K562 (cell line): ENCODE results near the gene ZNF285. TPM values are rescaled to one million over a fixed set of nuclear protein-coding genes. Genes with fewer than 3 reads are reported as not detected.

Experiments used
- FIP1L1 ChIP-seq: fragments of 200-400 bp; formaldehyde crosslinking; IDR thresholded peaks from 2 replicates; pipeline ENCODE4 v1.6.1; 2018; ENCODE audit warnings: mild to moderate bottlenecking, low read depth, low read length; ENCODE audit not compliant: poor library complexity, severe bottlenecking
- HEY1 ChIP-seq: fragments of 250-450 bp; sonication (Bioruptor Pico); IDR thresholded peaks from 2 replicates; pipeline ENCODE4 v1.5.0; 2020; ENCODE audit warnings: mild to moderate bottlenecking, moderate library complexity, borderline replicate concordance
- HMG20A ChIP-seq: fragments of 450-650 bp; formaldehyde crosslinking; conservative IDR thresholded peaks from 2 replicates; pipeline ENCODE4 v1.4.0; 2020; ENCODE audit warnings: mild to moderate bottlenecking, mixed read lengths
- MEIS2 ChIP-seq: fragments of 450-650 bp; IDR thresholded peaks from 2 replicates; pipeline ENCODE4 v1.6.1; 2014; ENCODE audit warnings: mild to moderate bottlenecking; ENCODE audit not compliant: partially characterized antibody
- PTTG1 ChIP-seq: fragments of 450-650 bp; IDR thresholded peaks from 2 replicates; pipeline ENCODE4 v1.6.1; 2016; ENCODE audit warnings: low read depth, mild to moderate bottlenecking, missing genetic modification characterization, missing compliant biosample characterization
- RFX1 ChIP-seq: fragments of 450-650 bp; IDR thresholded peaks from 2 replicates; pipeline ENCODE4 v1.6.1; 2016; ENCODE audit warnings: mild to moderate bottlenecking, moderate library complexity
- THRAP3 ChIP-seq: fragments of 450-650 bp; IDR thresholded peaks from 2 replicates; pipeline ENCODE4 v1.6.1; 2016; ENCODE audit warnings: mild to moderate bottlenecking, inconsistent platforms, borderline replicate concordance
- ZBTB9 ChIP-seq: fragments of 450-650 bp; formaldehyde crosslinking; IDR thresholded peaks from 2 replicates; pipeline ENCODE4 v1.4.0; 2020; ENCODE audit warnings: mild to moderate bottlenecking, moderate library complexity
- ZFP36 ChIP-seq: fragments of 150-350 bp; IDR thresholded peaks from 2 replicates; pipeline ENCODE4 v1.6.1; 2018; ENCODE audit warnings: low read length, low read depth; ENCODE audit not compliant: partially characterized antibody
- ZNF655 ChIP-seq: fragments of 250-450 bp; sonication (Bioruptor Pico); IDR thresholded peaks from 2 replicates; pipeline ENCODE4 v1.5.0; 2021
- ZSCAN32 ChIP-seq: fragments of 450-650 bp; formaldehyde crosslinking; IDR thresholded peaks from 2 replicates; pipeline ENCODE4 v1.4.0; 2020; ENCODE audit warnings: mild to moderate bottlenecking, moderate library complexity
- polyA plus RNA-seq, 8 experiments: library from polyadenylated mRNA; depleted of rRNA in 4 of 8; stranded (reverse) in 5 of 8; unstranded in 3 of 8; fragments of >200 nt; fragmentation: Nextera tagmentation in 2 of 8; fragmentation: Illumina TruSeq in 1 of 8; extraction: Ambion mirVana in 2 of 8; extraction: Trizol in 1 of 8; gene quantifications; 2 replicates each; pipeline versions ENCODE4 v1.2.1 to v1.2.3, GENCODE V29; 2011 to 2014; ENCODE audit warnings: inconsistent platforms in 1 of 8, missing spikeins in 1 of 8
- total RNA-seq, 7 experiments: library from RNA; depleted of rRNA in 6 of 7; stranded (reverse); fragments of >200 nt in 6 of 7; fragmentation: Illumina TruSeq in 2 of 7; extraction: Trizol in 2 of 7; gene quantifications; 2 replicates each; pipeline versions ENCODE4 v1.2.1 to v1.2.3, GENCODE V29; 2011 to 2021; ENCODE audit warnings: low replicate concordance in 1 of 7
- TF ChIP-seq, protein P1 (sequence below), 2 experiments: IDR thresholded peaks; 2 replicates each; pipeline ENCODE4 v1.6.1; 2012; ENCODE audit warnings: improper control_type of control experiment in 2 of 2, low read depth in 2 of 2, low read length in 2 of 2, borderline replicate concordance in 1 of 2
- TF ChIP-seq, protein P2 (sequence below): fragments of 250-450 bp; sonication (Bioruptor Pico); IDR thresholded peaks from 2 replicates; pipeline ENCODE4 v1.5.0; 2021
- TF ChIP-seq, protein P3 (sequence below): sonication (generic); formaldehyde crosslinking; IDR thresholded peaks from 2 replicates; pipeline ENCODE4 v1.8.0; 2023; ENCODE audit warnings: mild to moderate bottlenecking, missing genetic modification reagents
- TF ChIP-seq, protein P4 (sequence below): fragments of 450-650 bp; IDR thresholded peaks from 2 replicates; pipeline ENCODE4 v1.7.0; 2016; ENCODE audit warnings: borderline replicate concordance

Gene ZNF285
- total and polyA plus RNA-seq, 9 of the 15 experiments (the other 6 are each of a cell fraction or from before 2014, with no cell fraction given), result 0.14 to 1.1 (median 0.50) TPM

DNA sequence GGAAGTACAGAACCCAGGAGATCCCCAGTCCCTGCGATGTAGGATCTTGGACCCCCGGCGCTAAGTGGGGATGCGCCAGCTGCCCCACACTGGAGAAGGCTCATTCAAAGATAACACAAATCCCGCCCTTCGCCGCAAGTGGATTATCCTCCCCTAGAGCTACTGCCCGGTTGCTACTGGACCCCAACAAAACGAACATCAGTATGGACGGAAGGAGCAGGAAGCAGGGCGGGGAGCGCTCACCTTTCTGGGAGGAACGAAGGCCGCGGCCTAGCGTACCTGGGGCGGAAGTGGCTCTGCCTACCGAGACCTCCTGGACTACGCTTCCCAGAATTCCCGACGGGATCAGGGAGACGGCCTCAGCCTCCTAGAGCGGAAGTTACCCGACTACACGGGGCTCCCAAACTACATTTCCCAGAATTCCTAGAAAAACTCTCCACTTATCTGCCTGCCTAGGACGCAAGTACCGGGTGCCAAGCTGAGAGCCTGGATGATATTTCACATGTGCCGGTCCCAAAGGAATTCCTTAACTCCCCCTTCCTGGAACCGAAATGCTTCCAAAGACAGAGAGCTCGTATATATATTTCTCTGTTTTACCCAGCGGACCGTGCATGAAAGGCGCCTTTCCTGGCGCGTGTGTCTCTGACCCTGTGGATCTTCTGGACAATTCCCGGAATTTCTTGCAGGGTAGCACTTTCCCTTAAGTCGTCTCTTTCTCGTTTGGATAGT is 44.9 kb downstream of the ZNF285 start, which contains the start of gene ZNF112 (continued):
- TF ChIP-seq, protein P1, sequence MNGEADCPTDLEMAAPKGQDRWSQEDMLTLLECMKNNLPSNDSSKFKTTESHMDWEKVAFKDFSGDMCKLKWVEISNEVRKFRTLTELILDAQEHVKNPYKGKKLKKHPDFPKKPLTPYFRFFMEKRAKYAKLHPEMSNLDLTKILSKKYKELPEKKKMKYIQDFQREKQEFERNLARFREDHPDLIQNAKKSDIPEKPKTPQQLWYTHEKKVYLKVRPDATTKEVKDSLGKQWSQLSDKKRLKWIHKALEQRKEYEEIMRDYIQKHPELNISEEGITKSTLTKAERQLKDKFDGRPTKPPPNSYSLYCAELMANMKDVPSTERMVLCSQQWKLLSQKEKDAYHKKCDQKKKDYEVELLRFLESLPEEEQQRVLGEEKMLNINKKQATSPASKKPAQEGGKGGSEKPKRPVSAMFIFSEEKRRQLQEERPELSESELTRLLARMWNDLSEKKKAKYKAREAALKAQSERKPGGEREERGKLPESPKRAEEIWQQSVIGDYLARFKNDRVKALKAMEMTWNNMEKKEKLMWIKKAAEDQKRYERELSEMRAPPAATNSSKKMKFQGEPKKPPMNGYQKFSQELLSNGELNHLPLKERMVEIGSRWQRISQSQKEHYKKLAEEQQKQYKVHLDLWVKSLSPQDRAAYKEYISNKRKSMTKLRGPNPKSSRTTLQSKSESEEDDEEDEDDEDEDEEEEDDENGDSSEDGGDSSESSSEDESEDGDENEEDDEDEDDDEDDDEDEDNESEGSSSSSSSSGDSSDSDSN (IDR thresholded peaks at IDR 0.05; ENCODE audit: borderline replicate concordance in 1 of 2, low read depth in 2 of 2, low read length in 2 of 2), result no peak
- no peak for TF ChIP-seq ZNF655 (CRISPR knock-in tag)
- TF ChIP-seq, protein P2, sequence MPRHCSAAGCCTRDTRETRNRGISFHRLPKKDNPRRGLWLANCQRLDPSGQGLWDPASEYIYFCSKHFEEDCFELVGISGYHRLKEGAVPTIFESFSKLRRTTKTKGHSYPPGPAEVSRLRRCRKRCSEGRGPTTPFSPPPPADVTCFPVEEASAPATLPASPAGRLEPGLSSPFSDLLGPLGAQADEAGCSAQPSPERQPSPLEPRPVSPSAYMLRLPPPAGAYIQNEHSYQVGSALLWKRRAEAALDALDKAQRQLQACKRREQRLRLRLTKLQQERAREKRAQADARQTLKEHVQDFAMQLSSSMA (CRISPR knock-in tag), result no peak
- no peak for TF ChIP-seq MEIS2
- TF ChIP-seq FIP1L1, result no peak
- no peak for TF ChIP-seq HEY1 (CRISPR knock-in tag)
- TF ChIP-seq, protein P3, sequence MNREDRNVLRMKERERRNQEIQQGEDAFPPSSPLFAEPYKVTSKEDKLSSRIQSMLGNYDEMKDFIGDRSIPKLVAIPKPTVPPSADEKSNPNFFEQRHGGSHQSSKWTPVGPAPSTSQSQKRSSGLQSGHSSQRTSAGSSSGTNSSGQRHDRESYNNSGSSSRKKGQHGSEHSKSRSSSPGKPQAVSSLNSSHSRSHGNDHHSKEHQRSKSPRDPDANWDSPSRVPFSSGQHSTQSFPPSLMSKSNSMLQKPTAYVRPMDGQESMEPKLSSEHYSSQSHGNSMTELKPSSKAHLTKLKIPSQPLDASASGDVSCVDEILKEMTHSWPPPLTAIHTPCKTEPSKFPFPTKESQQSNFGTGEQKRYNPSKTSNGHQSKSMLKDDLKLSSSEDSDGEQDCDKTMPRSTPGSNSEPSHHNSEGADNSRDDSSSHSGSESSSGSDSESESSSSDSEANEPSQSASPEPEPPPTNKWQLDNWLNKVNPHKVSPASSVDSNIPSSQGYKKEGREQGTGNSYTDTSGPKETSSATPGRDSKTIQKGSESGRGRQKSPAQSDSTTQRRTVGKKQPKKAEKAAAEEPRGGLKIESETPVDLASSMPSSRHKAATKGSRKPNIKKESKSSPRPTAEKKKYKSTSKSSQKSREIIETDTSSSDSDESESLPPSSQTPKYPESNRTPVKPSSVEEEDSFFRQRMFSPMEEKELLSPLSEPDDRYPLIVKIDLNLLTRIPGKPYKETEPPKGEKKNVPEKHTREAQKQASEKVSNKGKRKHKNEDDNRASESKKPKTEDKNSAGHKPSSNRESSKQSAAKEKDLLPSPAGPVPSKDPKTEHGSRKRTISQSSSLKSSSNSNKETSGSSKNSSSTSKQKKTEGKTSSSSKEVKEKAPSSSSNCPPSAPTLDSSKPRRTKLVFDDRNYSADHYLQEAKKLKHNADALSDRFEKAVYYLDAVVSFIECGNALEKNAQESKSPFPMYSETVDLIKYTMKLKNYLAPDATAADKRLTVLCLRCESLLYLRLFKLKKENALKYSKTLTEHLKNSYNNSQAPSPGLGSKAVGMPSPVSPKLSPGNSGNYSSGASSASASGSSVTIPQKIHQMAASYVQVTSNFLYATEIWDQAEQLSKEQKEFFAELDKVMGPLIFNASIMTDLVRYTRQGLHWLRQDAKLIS (CRISPR knock-in tag), result no peak
- TF ChIP-seq ZBTB9 (CRISPR knock-in tag), result no peak
- no peak for TF ChIP-seq ZFP36
- TF ChIP-seq ZSCAN32 (CRISPR knock-in tag), result no peak
- TF ChIP-seq HMG20A, result no peak
- TF ChIP-seq RFX1, result no peak
- no peak for TF ChIP-seq THRAP3
- no peak for TF ChIP-seq PTTG1 (tag)
- TF ChIP-seq, protein P4, sequence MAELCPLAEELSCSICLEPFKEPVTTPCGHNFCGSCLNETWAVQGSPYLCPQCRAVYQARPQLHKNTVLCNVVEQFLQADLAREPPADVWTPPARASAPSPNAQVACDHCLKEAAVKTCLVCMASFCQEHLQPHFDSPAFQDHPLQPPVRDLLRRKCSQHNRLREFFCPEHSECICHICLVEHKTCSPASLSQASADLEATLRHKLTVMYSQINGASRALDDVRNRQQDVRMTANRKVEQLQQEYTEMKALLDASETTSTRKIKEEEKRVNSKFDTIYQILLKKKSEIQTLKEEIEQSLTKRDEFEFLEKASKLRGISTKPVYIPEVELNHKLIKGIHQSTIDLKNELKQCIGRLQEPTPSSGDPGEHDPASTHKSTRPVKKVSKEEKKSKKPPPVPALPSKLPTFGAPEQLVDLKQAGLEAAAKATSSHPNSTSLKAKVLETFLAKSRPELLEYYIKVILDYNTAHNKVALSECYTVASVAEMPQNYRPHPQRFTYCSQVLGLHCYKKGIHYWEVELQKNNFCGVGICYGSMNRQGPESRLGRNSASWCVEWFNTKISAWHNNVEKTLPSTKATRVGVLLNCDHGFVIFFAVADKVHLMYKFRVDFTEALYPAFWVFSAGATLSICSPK, result no peak
